Activated CD4-positive, alpha-beta T cell treated with anti-CD3 and anti-CD28 coated beads, Interleukin-2, amount 10 ng/mL, durations not matched to agents 7 days and 5 days (primary cell): ENCODE results near the gene DCAF6. TPM values are rescaled to one million over a fixed set of nuclear protein-coding genes. Genes with fewer than 3 reads are reported as not detected.

Experiments used
- CTCF ChIA-PET: fragments of 350-600 bp; sonication (Branson Sonifier 250); formaldehyde crosslinking; loops from one replicate; lab custom pipeline; 2021; ENCODE audit warnings: antibody characterized with exemption; lab: Charles Lee
- POLR2A ChIA-PET: fragments of 350-600 bp; sonication (Branson Sonifier 250); formaldehyde crosslinking; loops from one replicate; lab custom pipeline; 2021; ENCODE audit warnings: antibody characterized with exemption; lab: Charles Lee
- DNase-seq: peaks from one replicate; pipeline ENCODE4 v3.0.0-alpha.2; 2020
- H3K27ac Mint-ChIP-seq: one replicate; pipeline ENCODE4 v1.8.0; 2021; ENCODE audit warnings: mild to moderate bottlenecking, moderate library complexity, mixed read lengths
- H3K27me3 Mint-ChIP-seq: one replicate; pipeline ENCODE4 v1.8.0; 2021; ENCODE audit warnings: mixed read lengths
- H3K36me3 Mint-ChIP-seq: one replicate; pipeline ENCODE4 v1.8.0; 2021; ENCODE audit warnings: low read depth, mixed read lengths
- H3K4me1 Mint-ChIP-seq: one replicate; pipeline ENCODE4 v1.8.0; 2021; ENCODE audit warnings: mixed read lengths
- H3K4me3 Mint-ChIP-seq: one replicate; pipeline ENCODE4 v1.8.0; 2021; ENCODE audit warnings: mild to moderate bottlenecking, moderate library complexity, mixed read lengths
- H3K9me3 Mint-ChIP-seq: one replicate; pipeline ENCODE4 v1.8.0; 2021; ENCODE audit warnings: mixed read lengths
- total RNA-seq, 2 experiments: library from RNA; stranded (reverse); gene quantifications; one replicate each; pipeline ENCODE4 v1.2.3, GENCODE V29; 2021

The DCAF6 gene
- total RNA-seq, 2 experiments from 2014 or later = 21.9 to 24.6 TPM

DNA sequence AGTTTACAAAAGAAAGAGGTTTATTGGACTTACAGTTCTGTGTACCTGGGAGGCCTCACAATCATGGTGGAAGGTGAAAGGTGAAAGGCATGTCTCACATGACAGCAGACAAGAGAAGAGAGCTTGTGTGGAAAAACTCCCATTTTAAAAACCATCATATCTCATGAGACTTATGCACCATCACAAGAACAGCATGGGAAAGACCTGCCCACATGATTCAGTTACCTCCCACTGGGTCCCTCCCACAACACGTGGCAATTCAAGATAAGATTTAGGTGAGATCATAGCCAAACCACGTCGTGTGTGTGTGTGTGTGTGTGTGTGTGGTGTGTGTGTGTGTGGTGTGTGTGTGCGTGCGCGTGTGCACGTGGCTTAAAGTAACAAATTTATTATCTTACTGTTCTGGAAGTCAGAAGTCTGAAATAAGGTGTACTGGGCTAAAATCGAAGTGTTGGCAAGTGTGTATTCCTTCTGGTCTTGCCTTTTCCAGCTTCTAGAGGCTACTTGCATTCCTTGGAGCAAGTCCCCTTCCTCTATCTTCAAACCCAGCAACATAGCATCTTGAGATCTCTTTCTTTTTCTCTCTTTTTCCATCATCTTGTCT is 48.5 kb downstream of the DCAF6 start:
- no peak overlapping the region for H3K4me3 Mint-ChIP-seq
- H3K36me3 Mint-ChIP-seq = peaks cover 25% of the 10 kb centered on the region
- DNase-seq = no peak
- no peaks in the 10 kb centered on the region for H3K27me3 Mint-ChIP-seq
- H3K4me1 Mint-ChIP-seq = no peaks in the 10 kb centered on the region
- no peaks in the 10 kb centered on the region for H3K9me3 Mint-ChIP-seq
- H3K27ac Mint-ChIP-seq = no peak overlapping the region
- ChIA-PET CTCF (no interaction called here), POLR2A (no interaction called here)

- Mint-ChIP-seq H3K4me3 (no peak overlapping the region), H3K36me3 (peaks cover 15% of the 10 kb centered on the region), H3K27ac (no peak overlapping the region), H3K9me3 (no peaks in the 10 kb centered on the region), H3K27me3 (no peaks in the 10 kb centered on the region), H3K4me1 (no peaks in the 10 kb centered on the region)
- CTCF ChIA-PET = interaction anchor here (1.3 kb wide), 1 partner anchor 12 kb away, joined by 3 read pairs; no protein-coding TSS in a partner anchor
- DNase-seq = no peak
- POLR2A ChIA-PET = no interaction called here
Measured at GRCh38 chr1:167987174-167987573, 50.7 kb downstream of the DCAF6 start.

DNA sequence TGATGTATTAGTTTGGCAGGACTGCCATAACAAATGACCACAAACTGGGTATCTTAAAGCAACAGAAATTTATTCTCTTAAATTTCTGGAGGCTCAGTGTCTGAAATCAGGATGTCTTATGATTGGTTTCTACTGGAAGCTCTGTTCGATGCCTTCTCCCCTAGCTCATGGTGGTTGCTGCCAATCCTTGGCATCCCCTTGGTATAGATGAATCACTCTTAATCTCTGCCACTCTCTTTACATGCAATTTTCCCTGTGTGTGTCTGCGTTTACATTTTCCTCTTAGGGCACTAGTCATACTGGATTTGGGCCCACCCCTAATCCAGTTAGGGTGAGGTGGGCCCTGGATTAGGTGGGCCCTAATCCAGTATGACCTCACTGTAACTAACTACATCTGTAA is 55.1 kb downstream of the DCAF6 start:
- ChIA-PET POLR2A (no interaction called here), CTCF (no interaction called here)
- no peak overlapping the region for H3K27ac Mint-ChIP-seq
- no peaks in the 10 kb centered on the region for H3K27me3 Mint-ChIP-seq
- no peak for DNase-seq
- peaks cover 15% of the 10 kb centered on the region for H3K36me3 Mint-ChIP-seq
- H3K4me1 Mint-ChIP-seq = peaks cover 5% of the 10 kb centered on the region
- no peaks in the 10 kb centered on the region for H3K9me3 Mint-ChIP-seq
- H3K4me3 Mint-ChIP-seq = no peak overlapping the region

DNA sequence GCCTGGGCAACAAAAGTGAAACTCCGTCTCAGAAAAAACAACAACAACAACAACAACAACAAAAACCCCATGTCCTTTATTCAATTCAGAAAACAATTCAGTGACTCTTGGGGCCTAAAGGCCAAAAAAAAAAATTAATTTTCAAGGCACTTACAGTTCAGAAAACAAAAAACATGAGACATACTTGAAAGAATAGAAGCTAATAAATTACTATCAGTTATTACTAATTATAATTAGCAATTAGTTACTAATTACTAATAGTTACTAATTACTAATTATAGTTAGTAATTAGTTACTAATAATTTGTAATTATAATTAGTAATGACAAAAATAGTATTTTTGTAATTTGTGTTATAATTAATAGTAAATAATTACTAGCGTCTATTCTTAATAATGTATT is 57.2 kb downstream of the DCAF6 start:
- ChIA-PET CTCF (no interaction called here), POLR2A (no interaction called here)
- Mint-ChIP-seq H3K4me3 (no peak overlapping the region), H3K36me3 (peaks cover 15% of the 10 kb centered on the region), H3K4me1 (peaks cover 5% of the 10 kb centered on the region), H3K27ac (no peak overlapping the region), H3K27me3 (no peaks in the 10 kb centered on the region), H3K9me3 (no peaks in the 10 kb centered on the region)
- DNase-seq = no peak

- CTCF ChIA-PET = no interaction called here
- no peak overlapping the region for H3K4me3 Mint-ChIP-seq
- H3K27ac Mint-ChIP-seq = no peak overlapping the region
- DNase-seq = no peak
- peaks cover 17% of the 10 kb centered on the region for H3K36me3 Mint-ChIP-seq
- H3K27me3 Mint-ChIP-seq = no peaks in the 10 kb centered on the region
- POLR2A ChIA-PET = no interaction called here
- peaks cover 5% of the 10 kb centered on the region for H3K4me1 Mint-ChIP-seq
- H3K9me3 Mint-ChIP-seq = no peaks in the 10 kb centered on the region
Measured at GRCh38 chr1:167994560-167994959, 58.1 kb downstream of the DCAF6 start.

DNA sequence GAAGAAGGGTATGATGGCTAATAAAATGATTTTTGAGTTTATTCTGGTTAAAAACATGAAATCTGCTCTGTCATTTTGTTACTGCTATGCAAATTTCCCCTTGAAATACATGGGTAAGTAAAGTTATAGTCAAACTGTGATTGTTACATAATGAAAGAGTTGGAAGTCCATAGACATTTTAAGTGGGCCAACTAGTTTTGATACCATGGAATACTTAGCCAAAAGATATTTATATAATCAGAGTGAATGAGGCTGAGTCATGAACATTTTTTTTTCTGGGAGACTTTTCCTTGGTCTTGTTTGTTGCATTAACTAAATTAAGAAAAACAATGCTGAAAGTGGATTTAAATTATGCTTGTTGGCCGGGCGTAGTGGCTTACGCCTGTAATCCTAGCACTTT is 58.6 kb downstream of the DCAF6 start:
- Mint-ChIP-seq H3K4me3 (no peak overlapping the region), H3K4me1 (peaks cover 5% of the 10 kb centered on the region), H3K36me3 (peaks cover 17% of the 10 kb centered on the region), H3K9me3 (no peaks in the 10 kb centered on the region), H3K27me3 (no peaks in the 10 kb centered on the region), H3K27ac (no peak overlapping the region)
- CTCF ChIA-PET = no interaction called here
- DNase-seq = no peak
- POLR2A ChIA-PET = no interaction called here

- no peaks in the 10 kb centered on the region for H3K27me3 Mint-ChIP-seq
- POLR2A ChIA-PET = no interaction called here
- H3K9me3 Mint-ChIP-seq = no peaks in the 10 kb centered on the region
- H3K4me3 Mint-ChIP-seq = no peak overlapping the region
- DNase-seq = no peak
- peaks cover 21% of the 10 kb centered on the region for H3K36me3 Mint-ChIP-seq
- CTCF ChIA-PET = no interaction called here
- peak overlapping the region; percentile 5 for H3K27ac Mint-ChIP-seq
- peaks cover 8% of the 10 kb centered on the region for H3K4me1 Mint-ChIP-seq
Measured at GRCh38 chr1:167996266-167996665, 59.8 kb downstream of the DCAF6 start.

GRCh38 chr1:167997037-167997575 is 60.6 kb downstream of the DCAF6 start:
- CTCF ChIA-PET = no interaction called here
- Mint-ChIP-seq H3K4me1 (peaks cover 8% of the 10 kb centered on the region), H3K4me3 (no peak overlapping the region), H3K27ac (no peak overlapping the region), H3K27me3 (no peaks in the 10 kb centered on the region), H3K36me3 (peaks cover 17% of the 10 kb centered on the region), H3K9me3 (no peaks in the 10 kb centered on the region)
- POLR2A ChIA-PET = no interaction called here
- no peak for DNase-seq

- no peak overlapping the region for H3K27ac Mint-ChIP-seq
- H3K36me3 Mint-ChIP-seq = peaks cover 17% of the 10 kb centered on the region
- no peaks in the 10 kb centered on the region for H3K27me3 Mint-ChIP-seq
- DNase-seq = no peak
- no peak overlapping the region for H3K4me3 Mint-ChIP-seq
- no peaks in the 10 kb centered on the region for H3K9me3 Mint-ChIP-seq
- ChIA-PET POLR2A (no interaction called here), CTCF (no interaction called here)
- peaks cover 8% of the 10 kb centered on the region for H3K4me1 Mint-ChIP-seq
Measured at GRCh38 chr1:167999877-168000276, 63.4 kb downstream of the DCAF6 start.

GRCh38 chr1:168000656-168001055 is 64.2 kb downstream of the DCAF6 start:
- ChIA-PET CTCF (no interaction called here), POLR2A (no interaction called here)
- no peak overlapping the region for H3K4me3 Mint-ChIP-seq
- H3K27me3 Mint-ChIP-seq = no peaks in the 10 kb centered on the region
- DNase-seq = no peak
- H3K4me1 Mint-ChIP-seq = peaks cover 8% of the 10 kb centered on the region
- H3K36me3 Mint-ChIP-seq = peaks cover 15% of the 10 kb centered on the region
- H3K27ac Mint-ChIP-seq = no peak overlapping the region
- H3K9me3 Mint-ChIP-seq = no peaks in the 10 kb centered on the region

DNA sequence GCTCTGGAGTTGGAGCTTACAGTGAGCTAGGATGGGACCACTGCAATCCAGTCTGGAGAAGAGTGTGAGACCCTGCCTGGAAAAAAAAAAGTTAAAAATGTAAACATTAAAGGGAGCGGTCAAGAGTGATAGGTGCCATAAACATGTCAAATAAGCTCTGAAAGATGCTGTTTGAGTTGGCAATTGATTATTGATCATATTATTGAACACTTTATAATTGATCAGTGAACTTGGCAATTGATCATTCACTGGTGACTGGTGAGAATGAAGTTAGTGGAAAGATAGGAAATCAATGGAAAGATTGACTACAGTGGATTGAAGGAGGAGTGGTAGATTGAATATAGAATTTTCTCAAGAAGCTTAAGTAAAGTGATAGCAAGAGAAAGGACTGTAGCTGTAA is 64.7 kb downstream of the DCAF6 start:
- CTCF ChIA-PET = interaction anchor here (0.6 kb wide), 1 partner anchor 54 kb away, joined by 3 read pairs; no protein-coding TSS in a partner anchor
- no peak overlapping the region for H3K27ac Mint-ChIP-seq
- no peaks in the 10 kb centered on the region for H3K27me3 Mint-ChIP-seq
- no peak overlapping the region for H3K4me3 Mint-ChIP-seq
- peaks cover 15% of the 10 kb centered on the region for H3K36me3 Mint-ChIP-seq
- no peak for DNase-seq
- no peaks in the 10 kb centered on the region for H3K9me3 Mint-ChIP-seq
- peaks cover 6% of the 10 kb centered on the region for H3K4me1 Mint-ChIP-seq
- POLR2A ChIA-PET = no interaction called here

- H3K27me3 Mint-ChIP-seq = no peaks in the 10 kb centered on the region
- no peak overlapping the region for H3K4me3 Mint-ChIP-seq
- peaks cover 30% of the 10 kb centered on the region for H3K36me3 Mint-ChIP-seq
- H3K4me1 Mint-ChIP-seq = peaks cover 4% of the 10 kb centered on the region
- ChIA-PET CTCF (no interaction called here), POLR2A (no interaction called here)
- H3K27ac Mint-ChIP-seq = no peak overlapping the region
- no peaks in the 10 kb centered on the region for H3K9me3 Mint-ChIP-seq
- DNase-seq = no peak
Measured at GRCh38 chr1:168004531-168004930, 68.0 kb downstream of the DCAF6 start.

DNA sequence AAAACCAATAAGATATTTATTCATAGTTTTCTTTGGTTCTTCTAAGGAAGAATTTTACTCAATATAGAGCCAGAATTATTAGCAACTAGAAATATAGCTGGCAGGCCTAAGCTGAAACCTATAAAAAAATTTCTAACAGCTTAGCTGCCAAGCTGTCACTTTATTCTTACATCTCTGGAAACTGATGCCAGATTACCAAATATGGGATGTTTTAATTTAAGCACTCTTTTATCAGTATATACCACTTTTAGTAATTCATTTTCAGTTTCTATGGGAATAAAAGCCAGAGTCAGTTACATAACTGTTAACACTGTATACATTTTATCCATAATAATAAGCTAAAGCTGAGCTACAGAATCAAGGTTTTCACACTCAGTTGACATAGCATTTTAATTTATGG is 69.0 kb downstream of the DCAF6 start:
- Mint-ChIP-seq H3K27me3 (no peaks in the 10 kb centered on the region), H3K9me3 (no peaks in the 10 kb centered on the region), H3K4me1 (peaks cover 4% of the 10 kb centered on the region), H3K4me3 (no peak overlapping the region), H3K36me3 (peaks cover 28% of the 10 kb centered on the region), H3K27ac (no peak overlapping the region)
- ChIA-PET CTCF (no interaction called here), POLR2A (no interaction called here)
- DNase-seq = no peak

DNA sequence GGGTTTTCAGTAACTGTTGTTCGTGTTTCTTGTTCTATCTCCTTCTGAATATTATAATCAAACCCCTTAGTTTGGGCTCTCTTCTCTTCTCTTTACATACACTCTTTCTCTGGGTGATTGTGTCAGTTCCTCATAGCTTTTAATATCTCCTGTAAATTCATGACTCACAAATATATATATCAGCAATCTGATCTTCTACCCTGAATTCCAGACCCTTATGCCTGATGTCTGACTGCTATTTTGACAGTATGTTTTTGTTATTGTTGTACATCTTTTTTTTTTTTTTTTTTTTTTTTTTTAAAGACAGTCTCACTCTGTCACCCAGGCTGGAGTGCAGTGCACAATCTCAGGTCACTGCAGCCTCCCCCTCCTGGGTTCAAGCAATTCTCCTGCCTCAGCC is 71.2 kb downstream of the DCAF6 start:
- ChIA-PET CTCF (no interaction called here), POLR2A (no interaction called here)
- peaks cover 23% of the 10 kb centered on the region for H3K36me3 Mint-ChIP-seq
- no peaks in the 10 kb centered on the region for H3K9me3 Mint-ChIP-seq
- no peak for DNase-seq
- no peaks in the 10 kb centered on the region for H3K27me3 Mint-ChIP-seq
- no peak overlapping the region for H3K27ac Mint-ChIP-seq
- no peak overlapping the region for H3K4me3 Mint-ChIP-seq
- peaks cover 2% of the 10 kb centered on the region for H3K4me1 Mint-ChIP-seq
